Keratinocyte (primary cell): Measurements from ENCODE around the gene MITD1. TPM values are rescaled to one million over a fixed set of nuclear protein-coding genes. Genes with fewer than 3 reads are reported as not detected.
A peak's percentile ranks its signal among the peaks of the same experiment; 100 is the strongest.

Experiments used
- DNase-seq: peaks from one replicate; pipeline ENCODE4 v3.0.0-alpha.2; 2011; ENCODE audit warnings: low read depth, missing footprints, low spot score
- FAIRE-seq: peaks from 2 replicates; lab custom pipeline; 2011; peaks lifted over from hg19 to GRCh38; lab: Jason Lieb, UNC
- H2AFZ ChIP-seq: 2 replicates; pipeline ENCODE4 v1.6.0; 2012; ENCODE audit warnings: low read length, control low read depth, inconsistent platforms; ENCODE audit not compliant: control insufficient read depth
- H3K27ac ChIP-seq: 2 replicates; pipeline ENCODE4 v1.5.1; 2011; ENCODE audit warnings: low read length; ENCODE audit not compliant: control insufficient read depth, insufficient read depth
- H3K27me3 ChIP-seq: 3 replicates; pipeline ENCODE4 v1.6.0; 2011; ENCODE audit warnings: low read length; ENCODE audit not compliant: control insufficient read depth, insufficient read depth; ENCODE audit errors: extremely low read depth
- H3K36me3 ChIP-seq, 2 experiments: 2 replicates in 1 of 2; 3 replicates in 1 of 2; pipeline ENCODE4 v1.5.1; 2011; ENCODE audit warnings: low read length in 2 of 2, mild to moderate bottlenecking in 1 of 2; ENCODE audit not compliant: control insufficient read depth in 2 of 2, insufficient read depth in 2 of 2; ENCODE audit errors: extremely low read depth in 1 of 2
- H3K4me1 ChIP-seq: 3 replicates; pipeline ENCODE4 v1.5.1; 2011; ENCODE audit warnings: low read length; ENCODE audit not compliant: control insufficient read depth, insufficient read depth; ENCODE audit errors: extremely low read depth
- H3K4me2 ChIP-seq: 3 replicates; pipeline ENCODE4 v1.6.0; 2011; ENCODE audit warnings: low read depth, low read length; ENCODE audit not compliant: control insufficient read depth, insufficient read depth; ENCODE audit errors: extremely low read depth
- H3K4me3 ChIP-seq, 3 experiments: fragments of 200-600 bp in 1 of 3; sonication (generic) in 1 of 3; 2 replicates in 2 of 3; 3 replicates in 1 of 3; pipeline ENCODE4 v1.5.1; 2011 to 2016; ENCODE audit warnings: low read length in 3 of 3, mild to moderate bottlenecking in 3 of 3, control low read depth in 2 of 3, inconsistent platforms in 1 of 3, low read depth in 1 of 3, mixed read lengths in 1 of 3, mixed run types in 1 of 3, moderate library complexity in 1 of 3; ENCODE audit not compliant: control insufficient read depth in 2 of 3, insufficient read depth in 2 of 3; ENCODE audit errors: extremely low read depth in 1 of 3
- H3K79me2 ChIP-seq: 2 replicates; pipeline ENCODE4 v1.6.0; 2012; ENCODE audit warnings: low read length; ENCODE audit not compliant: control insufficient read depth, insufficient read depth
- H3K9ac ChIP-seq: 3 replicates; pipeline ENCODE4 v1.6.0; 2011; ENCODE audit warnings: low read length; ENCODE audit not compliant: control insufficient read depth, insufficient read depth; ENCODE audit errors: extremely low read depth
- H3K9me1 ChIP-seq: 3 replicates; pipeline ENCODE4 v1.6.0; 2011; ENCODE audit warnings: low read length; ENCODE audit not compliant: control insufficient read depth, insufficient read depth; ENCODE audit errors: extremely low read depth
- H3K9me3 ChIP-seq: 2 replicates; pipeline ENCODE4 v1.5.1; 2012; ENCODE audit warnings: low read depth, low read length; ENCODE audit not compliant: control insufficient read depth
- H4K20me1 ChIP-seq: 3 replicates; pipeline ENCODE4 v1.6.0; 2011; ENCODE audit warnings: low read length; ENCODE audit not compliant: control insufficient read depth, insufficient read depth; ENCODE audit errors: extremely low read depth
- EZH2 ChIP-seq: IDR thresholded peaks from one replicate; pipeline ENCODE4 v1.6.1; 2012; ENCODE audit warnings: inconsistent platforms, mild to moderate bottlenecking, low read length, moderate library complexity
- dilution Hi-C: fragments of 300-500 bp; cut with MboI; formaldehyde crosslinking; loops from one replicate; pipeline ENCODE4 v1.7.0; 2020; ENCODE audit warnings: low sequenced_read_pairs; ENCODE audit not compliant: extremely low pct_ligation_motif_present
- polyA plus RNA-seq, 5 experiments: library from polyadenylated mRNA; depleted of rRNA in 3 of 5; stranded (reverse) in 3 of 5; stranded (forward) in 1 of 5; unstranded in 1 of 5; fragments of >200 nt; gene quantifications; 1 replicate in 1 of 5; 2 replicates in 3 of 5; 3 replicates in 1 of 5; pipeline versions ENCODE4 v1.2.1 to v1.2.3, GENCODE V29; 2011 to 2012; ENCODE audit warnings: missing spikeins in 2 of 5, low read depth in 1 of 5, low replicate concordance in 1 of 5
- TF ChIP-seq, protein P1 (sequence below), 3 experiments: IDR thresholded peaks in 1 of 3; conservative IDR thresholded peaks in 1 of 3; optimal IDR thresholded peaks in 1 of 3; 2 replicates in 2 of 3; 3 replicates in 1 of 3; pipeline versions ENCODE3 to v1.5.1; 2011; ENCODE audit warnings: low read length in 3 of 3, mild to moderate bottlenecking in 3 of 3, moderate library complexity in 2 of 3, control low read depth in 1 of 3, inconsistent platforms in 1 of 3; ENCODE audit not compliant: insufficient read depth in 2 of 3; ENCODE audit errors: extremely low read depth in 1 of 3

The MITD1 gene
- polyA plus RNA-seq, 1 donor (not counting 4 experiments of a cell fraction or from before 2014, with no cell fraction given): 37.7 TPM

GRCh38 chr2:99140860-99141109 lies 40.1 kb downstream of the MITD1 start:
- Histone ChIP-seq H3K9ac (peak overlapping the region; percentile 85), H3K79me2 (no peaks in the 10 kb centered on the region), H3K9me1 (no peaks in the 10 kb centered on the region), H3K4me3 (peak overlapping the region; percentile 84 to 92 (median 86)), H3K4me1 (peaks cover 6% of the 10 kb centered on the region), H3K36me3 (no peaks in the 10 kb centered on the region), H3K4me2 (peak overlapping the region; percentile 96), H3K27ac (peak overlapping the region; percentile 84), H4K20me1 (no peaks in the 10 kb centered on the region), H2AFZ (peak overlapping the region; percentile 95), H3K27me3 (no peaks in the 10 kb centered on the region), H3K9me3 (no peaks in the 10 kb centered on the region)
- dilution Hi-C loops: no loop called here
- no peak for FAIRE-seq
- no peak for DNase-seq
- TF ChIP-seq, protein P1, sequence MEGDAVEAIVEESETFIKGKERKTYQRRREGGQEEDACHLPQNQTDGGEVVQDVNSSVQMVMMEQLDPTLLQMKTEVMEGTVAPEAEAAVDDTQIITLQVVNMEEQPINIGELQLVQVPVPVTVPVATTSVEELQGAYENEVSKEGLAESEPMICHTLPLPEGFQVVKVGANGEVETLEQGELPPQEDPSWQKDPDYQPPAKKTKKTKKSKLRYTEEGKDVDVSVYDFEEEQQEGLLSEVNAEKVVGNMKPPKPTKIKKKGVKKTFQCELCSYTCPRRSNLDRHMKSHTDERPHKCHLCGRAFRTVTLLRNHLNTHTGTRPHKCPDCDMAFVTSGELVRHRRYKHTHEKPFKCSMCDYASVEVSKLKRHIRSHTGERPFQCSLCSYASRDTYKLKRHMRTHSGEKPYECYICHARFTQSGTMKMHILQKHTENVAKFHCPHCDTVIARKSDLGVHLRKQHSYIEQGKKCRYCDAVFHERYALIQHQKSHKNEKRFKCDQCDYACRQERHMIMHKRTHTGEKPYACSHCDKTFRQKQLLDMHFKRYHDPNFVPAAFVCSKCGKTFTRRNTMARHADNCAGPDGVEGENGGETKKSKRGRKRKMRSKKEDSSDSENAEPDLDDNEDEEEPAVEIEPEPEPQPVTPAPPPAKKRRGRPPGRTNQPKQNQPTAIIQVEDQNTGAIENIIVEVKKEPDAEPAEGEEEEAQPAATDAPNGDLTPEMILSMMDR (optimal IDR thresholded peaks at IDR 0.05 in 1 of 3, IDR thresholded peaks at IDR 0.05 in 1 of 3, conservative IDR thresholded peaks at IDR 0.05 in 1 of 3; ENCODE audit: extremely low read depth in 1 of 3, insufficient read depth in 2 of 3, low read length in 3 of 3): no peak
- TF ChIP-seq EZH2: no peak

GRCh38 chr2:99140056-99140859 lies 40.6 kb downstream of the MITD1 start:
- peak overlapping the region; percentile 84 to 92 (median 86) for H3K4me3 ChIP-seq
- dilution Hi-C loops: no loop called here
- H3K4me1 ChIP-seq: peaks cover 6% of the 10 kb centered on the region
- H3K9me3 ChIP-seq: no peaks in the 10 kb centered on the region
- no peaks in the 10 kb centered on the region for H3K27me3 ChIP-seq
- H2AFZ ChIP-seq: peak overlapping the region; percentile 95
- TF ChIP-seq EZH2: no peak
- TF ChIP-seq, protein P1 (optimal IDR thresholded peaks at IDR 0.05 in 1 of 3, IDR thresholded peaks at IDR 0.05 in 1 of 3, conservative IDR thresholded peaks at IDR 0.05 in 1 of 3; ENCODE audit: extremely low read depth in 1 of 3, insufficient read depth in 2 of 3, low read length in 3 of 3): no peak
- no peaks in the 10 kb centered on the region for H3K36me3 ChIP-seq
- H3K9ac ChIP-seq: peak overlapping the region; percentile 85
- H3K27ac ChIP-seq: peak overlapping the region; percentile 84
- H4K20me1 ChIP-seq: no peaks in the 10 kb centered on the region
- peak overlapping the region; percentile 96 for H3K4me2 ChIP-seq
- no peaks in the 10 kb centered on the region for H3K79me2 ChIP-seq
- no peaks in the 10 kb centered on the region for H3K9me1 ChIP-seq
- no peak for DNase-seq
- FAIRE-seq: no peak
